H7 (cell line): ENCODE results near the gene RAB10. TPM values are rescaled to one million over a fixed set of nuclear protein-coding genes. Genes with fewer than 3 reads are reported as not detected.
"Not testable (repeated sequence)": the region's sequence is repeated elsewhere in the genome, so short reads cannot be mapped to it uniquely, and the experiment has no call there.

Experiments
- DNase-seq: peaks from one replicate; pipeline ENCODE4 v3.0.0; 2012
- H3K27me3 ChIP-seq: 2 replicates; pipeline ENCODE4 v1.6.0; 2011; ENCODE audit warnings: mild to moderate bottlenecking, low read length; ENCODE audit not compliant: control insufficient read depth, insufficient read depth
- H3K36me3 ChIP-seq: replicated peaks from 2 replicates; pipeline ENCODE4 v1.5.1; 2011; ENCODE audit warnings: low read length; ENCODE audit not compliant: control insufficient read depth, insufficient read depth
- H3K4me3 ChIP-seq: 2 replicates; pipeline ENCODE4 v1.5.1; 2011; ENCODE audit warnings: low read depth, mild to moderate bottlenecking, control low read depth, low read length, moderate library complexity; ENCODE audit not compliant: insufficient read depth
- total RNA-seq: library from RNA; depleted of rRNA; stranded (reverse); fragments of >200 nt; shearing (Covaris generic); gene quantifications from 2 replicates; pipeline ENCODE4 v1.2.3, GENCODE V29; 2014; rRNA removed

RAB10 gene
- 92.6 and 101 TPM in 2 replicates for total RNA-seq

- Histone ChIP-seq H3K36me3 (no peaks in the 10 kb centered on the region; the same call in 1 of the 2 replicates), H3K4me3 (peak within 1 kb of the TSS; percentile 84), H3K27me3 (no peaks in the 10 kb centered on the region)
- DNase-seq, result peak; percentile 98
These were observed at the start of gene RAB10 for GRCh38 chr2:26033818-26034636. TSS of gene RAB10 (plus strand) at chr2:26034084. CDS start at chr2:26034609, 525 bp downstream.

GRCh38 chr2:25988134-25988533 lies 45.8 kb upstream of the RAB10 start:
- H3K27me3 ChIP-seq, result no peaks in the 10 kb centered on the region
- H3K4me3 ChIP-seq, result no peak overlapping the region
- H3K36me3 ChIP-seq, result no peaks in the 10 kb centered on the region
- DNase-seq, result no peak

GRCh38 chr2:25989154-25989553 lies 44.7 kb upstream of the RAB10 start:
- Histone ChIP-seq H3K4me3 (no peak overlapping the region), H3K27me3 (no peaks in the 10 kb centered on the region)

GRCh38 chr2:25991965-25992364 lies 41.9 kb upstream of the RAB10 start:
- Histone ChIP-seq H3K36me3 (no peaks in the 10 kb centered on the region), H3K4me3 (no peak overlapping the region), H3K27me3 (no peaks in the 10 kb centered on the region)
- no peak for DNase-seq

More at GRCh38 chr2:25989154-25989553, 44.7 kb upstream of the RAB10 start:
- no peaks in the 10 kb centered on the region for H3K36me3 ChIP-seq
- no peak for DNase-seq

GRCh38 chr2:25992556-25992955 lies 41.3 kb upstream of the RAB10 start:
- no peak overlapping the region for H3K4me3 ChIP-seq
- DNase-seq, result no peak
- no peaks in the 10 kb centered on the region for H3K27me3 ChIP-seq
- H3K36me3 ChIP-seq, result no peaks in the 10 kb centered on the region

GRCh38 chr2:25993049-25993448 lies 40.8 kb upstream of the RAB10 start:
- Histone ChIP-seq H3K36me3 (no peaks in the 10 kb centered on the region), H3K4me3 (no peak overlapping the region), H3K27me3 (no peaks in the 10 kb centered on the region)
- DNase-seq, result no peak

GRCh38 chr2:25994509-25994908 lies 39.4 kb upstream of the RAB10 start:
- H3K27me3 ChIP-seq, result no peaks in the 10 kb centered on the region
- no peak overlapping the region for H3K4me3 ChIP-seq

GRCh38 chr2:25996844-25997243 lies 37.0 kb upstream of the RAB10 start:
- H3K36me3 ChIP-seq, result no peaks in the 10 kb centered on the region
- no peak overlapping the region for H3K4me3 ChIP-seq
- DNase-seq, result no peak
- H3K27me3 ChIP-seq, result no peaks in the 10 kb centered on the region

More at GRCh38 chr2:25994509-25994908, 39.4 kb upstream of the RAB10 start:
- DNase-seq, result no peak
- no peaks in the 10 kb centered on the region for H3K36me3 ChIP-seq

GRCh38 chr2:25998816-25999383 lies 35.0 kb upstream of the RAB10 start:
- not testable (repeated sequence) for DNase-seq, H3K36me3 ChIP-seq, H3K4me3 ChIP-seq, H3K27me3 ChIP-seq

- H3K4me3 ChIP-seq, DNase-seq, H3K36me3 ChIP-seq, H3K27me3 ChIP-seq: not testable (repeated sequence)
These were observed 34.5 kb upstream of the RAB10 start for GRCh38 chr2:25999406-25999805.

GRCh38 chr2:26000561-26001082 lies 33.3 kb upstream of the RAB10 start:
- Histone ChIP-seq H3K27me3 (no peaks in the 10 kb centered on the region), H3K36me3 (no peaks in the 10 kb centered on the region), H3K4me3 (no peak overlapping the region)
- no peak for DNase-seq

GRCh38 chr2:26001743-26002351 lies 32.0 kb upstream of the RAB10 start:
- Histone ChIP-seq H3K36me3 (no peaks in the 10 kb centered on the region), H3K4me3 (no peak overlapping the region), H3K27me3 (no peaks in the 10 kb centered on the region)
- no peak for DNase-seq

GRCh38 chr2:26002632-26003310 lies 31.1 kb upstream of the RAB10 start:
- H3K4me3 ChIP-seq, result no peak overlapping the region
- H3K36me3 ChIP-seq, result no peaks in the 10 kb centered on the region
- no peaks in the 10 kb centered on the region for H3K27me3 ChIP-seq
- no peak for DNase-seq

GRCh38 chr2:26008095-26008494 lies 25.8 kb upstream of the RAB10 start:
- Histone ChIP-seq H3K27me3 (no peaks in the 10 kb centered on the region), H3K4me3 (no peak overlapping the region), H3K36me3 (no peaks in the 10 kb centered on the region)
- no peak for DNase-seq
